HG03342 (cell line): ENCODE data around the gene EMILIN1.
"Not testable (repeated sequence)": the region's sequence is repeated elsewhere in the genome, so short reads cannot be mapped to it uniquely, and the experiment has no call there.

Experiments used
- ATAC-seq: cut with Tn5 transposase; IDR thresholded peaks from one replicate; pipeline ENCODE4 v1.9.1; 2021; ENCODE audit warnings: mild to moderate bottlenecking, moderate library complexity; ENCODE audit not compliant: unreplicated experiment

Gene EMILIN1

GRCh38 chr2:27092696-27093429 is 14.4 kb downstream of the EMILIN1 start:
- no peak for ATAC-seq

GRCh38 chr2:27093430-27094352 is 15.3 kb downstream of the EMILIN1 start:
- no peak for ATAC-seq

- no peak for ATAC-seq
These were observed 16.1 kb downstream of the EMILIN1 start for GRCh38 chr2:27094353-27094984.

GRCh38 chr2:27095427-27095744 is 17.0 kb downstream of the EMILIN1 start:
- no peak for ATAC-seq

- peak; percentile 62 for ATAC-seq
These were observed 17.6 kb downstream of the EMILIN1 start for GRCh38 chr2:27095745-27096651.

- ATAC-seq, result no peak
These were observed 18.4 kb downstream of the EMILIN1 start for GRCh38 chr2:27096748-27097297.

GRCh38 chr2:27097341-27097740 is 18.9 kb downstream of the EMILIN1 start:
- no peak for ATAC-seq

- no peak for ATAC-seq
These were observed 21.0 kb downstream of the EMILIN1 start for GRCh38 chr2:27099334-27099955.

GRCh38 chr2:27100036-27100435 is 21.6 kb downstream of the EMILIN1 start:
- no peak for ATAC-seq

GRCh38 chr2:27102329-27102728 is 23.9 kb downstream of the EMILIN1 start:
- ATAC-seq, result no peak

- ATAC-seq, result no peak
These were observed 27.6 kb downstream of the EMILIN1 start for GRCh38 chr2:27105981-27106380.

- no peak for ATAC-seq
These were observed 29.8 kb downstream of the EMILIN1 start for GRCh38 chr2:27108221-27108620.

GRCh38 chr2:27109083-27109482 is 30.7 kb downstream of the EMILIN1 start:
- ATAC-seq, result no peak

- not testable (repeated sequence) for ATAC-seq
These were observed 32.4 kb downstream of the EMILIN1 start for GRCh38 chr2:27110603-27111352.

- ATAC-seq, result not testable (repeated sequence)
These were observed 33.1 kb downstream of the EMILIN1 start for GRCh38 chr2:27111392-27112078.

- ATAC-seq, result no peak
These were observed 37.1 kb downstream of the EMILIN1 start for GRCh38 chr2:27115519-27115918.

GRCh38 chr2:27117995-27118524 is 39.6 kb downstream of the EMILIN1 start:
- no peak for ATAC-seq
